ENCODE data around the gene SPATA17. TPM values are rescaled to one million over a fixed set of nuclear protein-coding genes. Genes with fewer than 3 reads are reported as not detected.

Gene SPATA17
- total RNA-seq, 3 donors from 2014 or later (not counting 1 experiment from before 2014, with no cell fraction given): not detected

DNA sequence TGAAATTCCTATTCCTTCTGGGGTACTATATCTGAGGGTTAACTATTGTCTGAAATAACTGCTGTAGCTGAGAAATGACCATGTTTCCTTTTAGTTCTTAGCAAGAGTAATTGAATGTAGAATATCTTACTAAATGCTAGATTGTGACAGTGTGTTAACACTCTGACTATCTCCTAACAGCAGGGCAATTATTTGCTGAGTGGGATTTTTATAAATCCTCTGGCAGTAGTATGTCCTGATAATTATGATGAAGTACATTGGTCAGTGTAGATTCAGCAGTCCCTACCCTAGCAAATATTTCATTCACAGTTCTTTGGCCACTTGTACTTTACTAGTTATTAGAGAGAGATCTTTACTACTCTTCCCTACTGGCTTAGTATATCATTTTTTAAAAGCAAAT is 138.6 kb downstream of the SPATA17 start:
- ATAC-seq (no peak), DNase-seq (no peak)
- Histone ChIP-seq H3K4me3 (ENCODE audit: low read length) (no peak overlapping the region), H3K4me1 (ENCODE audit: control insufficient read depth, insufficient read depth, low read length) (no peaks in the 10 kb centered on the region), H3K9me3 (ENCODE audit: control insufficient read depth, insufficient read depth, low read length) (no peaks in the 10 kb centered on the region), H3K36me3 (ENCODE audit: control insufficient read depth, insufficient read depth, low read length) (no peaks in the 10 kb centered on the region), H3K27me3 (ENCODE audit: control insufficient read depth, insufficient read depth, low read length) (no peaks in the 10 kb centered on the region), H3K27ac (ENCODE audit: low read length) (no peak overlapping the region)
- intact Hi-C loops (cut with micrococcal nuclease): no loop called here
- TF ChIP-seq, protein P1, sequence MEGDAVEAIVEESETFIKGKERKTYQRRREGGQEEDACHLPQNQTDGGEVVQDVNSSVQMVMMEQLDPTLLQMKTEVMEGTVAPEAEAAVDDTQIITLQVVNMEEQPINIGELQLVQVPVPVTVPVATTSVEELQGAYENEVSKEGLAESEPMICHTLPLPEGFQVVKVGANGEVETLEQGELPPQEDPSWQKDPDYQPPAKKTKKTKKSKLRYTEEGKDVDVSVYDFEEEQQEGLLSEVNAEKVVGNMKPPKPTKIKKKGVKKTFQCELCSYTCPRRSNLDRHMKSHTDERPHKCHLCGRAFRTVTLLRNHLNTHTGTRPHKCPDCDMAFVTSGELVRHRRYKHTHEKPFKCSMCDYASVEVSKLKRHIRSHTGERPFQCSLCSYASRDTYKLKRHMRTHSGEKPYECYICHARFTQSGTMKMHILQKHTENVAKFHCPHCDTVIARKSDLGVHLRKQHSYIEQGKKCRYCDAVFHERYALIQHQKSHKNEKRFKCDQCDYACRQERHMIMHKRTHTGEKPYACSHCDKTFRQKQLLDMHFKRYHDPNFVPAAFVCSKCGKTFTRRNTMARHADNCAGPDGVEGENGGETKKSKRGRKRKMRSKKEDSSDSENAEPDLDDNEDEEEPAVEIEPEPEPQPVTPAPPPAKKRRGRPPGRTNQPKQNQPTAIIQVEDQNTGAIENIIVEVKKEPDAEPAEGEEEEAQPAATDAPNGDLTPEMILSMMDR (IDR thresholded peaks at IDR 0.05): no peak
- H3K27ac Mint-ChIP-seq: no peak overlapping the region
- H3K4me1 Mint-ChIP-seq: no peaks in the 10 kb centered on the region
- no peak overlapping the region for H3K4me3 Mint-ChIP-seq
- no peaks in the 10 kb centered on the region for H3K27me3 Mint-ChIP-seq (ENCODE audit: low read depth in 2 of 2)
- peaks cover 6% of the 10 kb centered on the region for H3K36me3 Mint-ChIP-seq
- peaks cover 10 to 16% of the 10 kb centered on the region in 2 donors for H3K9me3 Mint-ChIP-seq

- Histone ChIP-seq H3K36me3 (ENCODE audit: control insufficient read depth, insufficient read depth, low read length) (no peaks in the 10 kb centered on the region), H3K4me3 (ENCODE audit: low read length) (no peak overlapping the region), H3K4me1 (ENCODE audit: control insufficient read depth, insufficient read depth, low read length) (no peaks in the 10 kb centered on the region), H3K27me3 (ENCODE audit: control insufficient read depth, insufficient read depth, low read length) (no peaks in the 10 kb centered on the region), H3K27ac (ENCODE audit: low read length) (no peak overlapping the region), H3K9me3 (ENCODE audit: control insufficient read depth, insufficient read depth, low read length) (no peaks in the 10 kb centered on the region)
- DNase-seq (no peak), ATAC-seq (no peak)
- TF ChIP-seq, protein P1 (IDR thresholded peaks at IDR 0.05): no peak
- H3K27me3 Mint-ChIP-seq (ENCODE audit: low read depth in 2 of 2): no peaks in the 10 kb centered on the region
- no peak overlapping the region for H3K27ac Mint-ChIP-seq
- peaks cover 6% of the 10 kb centered on the region for H3K36me3 Mint-ChIP-seq
- intact Hi-C loops (cut with micrococcal nuclease): no loop called here
- no peaks in the 10 kb centered on the region for H3K4me1 Mint-ChIP-seq
- H3K9me3 Mint-ChIP-seq: peaks cover 10 to 16% of the 10 kb centered on the region in 2 donors
- WGBS (ENCODE audit: insufficient coverage): 69% methylated on average over 2 of the region's 3 CpGs
- no peak overlapping the region for H3K4me3 Mint-ChIP-seq
Observed at GRCh38 chr1:217770918-217771317, 139.8 kb downstream of the SPATA17 start.

GRCh38 chr1:217776693-217777092 is 145.5 kb downstream of the SPATA17 start:
- Histone ChIP-seq H3K27ac (ENCODE audit: low read length) (no peak overlapping the region), H3K9me3 (ENCODE audit: control insufficient read depth, insufficient read depth, low read length) (no peaks in the 10 kb centered on the region), H3K4me1 (ENCODE audit: control insufficient read depth, insufficient read depth, low read length) (no peaks in the 10 kb centered on the region), H3K36me3 (ENCODE audit: control insufficient read depth, insufficient read depth, low read length) (no peaks in the 10 kb centered on the region), H3K27me3 (ENCODE audit: control insufficient read depth, insufficient read depth, low read length) (no peaks in the 10 kb centered on the region), H3K4me3 (ENCODE audit: low read length) (no peak overlapping the region)
- no peak for ATAC-seq
- no peak for DNase-seq
- Mint-ChIP-seq H3K4me3 (no peak overlapping the region), H3K4me1 (no peaks in the 10 kb centered on the region), H3K27me3 (ENCODE audit: low read depth in 2 of 2) (no peaks in the 10 kb centered on the region), H3K27ac (no peak overlapping the region), H3K36me3 (no peaks in the 10 kb centered on the region), H3K9me3 (peaks cover 5 to 13% of the 10 kb centered on the region in 2 donors)
- intact Hi-C loops (cut with micrococcal nuclease): no loop called here
- TF ChIP-seq, protein P1 (IDR thresholded peaks at IDR 0.05): no peak
- WGBS (ENCODE audit: insufficient coverage): 89% methylated on average over 5 of the region's 5 CpGs

GRCh38 chr1:217781056-217781455 is 149.9 kb downstream of the SPATA17 start:
- H3K36me3 Mint-ChIP-seq: no peaks in the 10 kb centered on the region
- intact Hi-C loops (cut with micrococcal nuclease): no loop called here
- H3K4me1 ChIP-seq (ENCODE audit: control insufficient read depth, insufficient read depth, low read length): no peaks in the 10 kb centered on the region
- ATAC-seq (no peak), DNase-seq (no peak)
- TF ChIP-seq, protein P1 (IDR thresholded peaks at IDR 0.05): no peak
- H3K27ac ChIP-seq (ENCODE audit: low read length): no peak overlapping the region
- H3K9me3 ChIP-seq (ENCODE audit: control insufficient read depth, insufficient read depth, low read length): no peaks in the 10 kb centered on the region
- no peak overlapping the region for H3K27ac Mint-ChIP-seq
- no peaks in the 10 kb centered on the region for H3K27me3 ChIP-seq (ENCODE audit: control insufficient read depth, insufficient read depth, low read length)
- no peaks in the 10 kb centered on the region for H3K27me3 Mint-ChIP-seq (ENCODE audit: low read depth in 2 of 2)
- 90% methylated on average over 2 of the region's 4 CpGs for WGBS (ENCODE audit: insufficient coverage)
- no peak overlapping the region for H3K4me3 ChIP-seq (ENCODE audit: low read length)
- H3K4me3 Mint-ChIP-seq: no peak overlapping the region
- H3K4me1 Mint-ChIP-seq: no peaks in the 10 kb centered on the region
- no peaks in the 10 kb centered on the region for H3K36me3 ChIP-seq (ENCODE audit: control insufficient read depth, insufficient read depth, low read length)
- peaks cover 2 to 15% of the 10 kb centered on the region in 2 donors for H3K9me3 Mint-ChIP-seq

Data from natural killer cell (primary cell).